HCT116 (cell line): ENCODE measurements around the gene FOXF2.

Source experiments
- CTCF ChIP-seq, 3 experiments: fragments of 200-600 bp in 1 of 3; sonication (generic) in 1 of 3; IDR thresholded peaks in 2 of 3; conservative IDR thresholded peaks in 1 of 3; 2 replicates each; pipeline ENCODE4 v1.5.1; 2012 to 2017; ENCODE audit warnings: low read depth in 2 of 3, low read length in 2 of 3, antibody characterized with exemption in 1 of 3, borderline replicate concordance in 1 of 3, control low read depth in 1 of 3, mild to moderate bottlenecking in 1 of 3, mixed read lengths in 1 of 3, mixed run types in 1 of 3, moderate library complexity in 1 of 3; ENCODE audit not compliant: insufficient read depth in 1 of 3
- EZH2phosphoT487 ChIP-seq: fragments of 200-600 bp; IDR thresholded peaks from 2 replicates; pipeline ENCODE4 v1.6.1; 2018; ENCODE audit warnings: antibody characterized with exemption, borderline replicate concordance
- MAX ChIP-seq: IDR thresholded peaks from 2 replicates; pipeline ENCODE4 v1.6.1; 2012
- POLR2A ChIP-seq: IDR thresholded peaks from 2 replicates; pipeline ENCODE4 v1.7.0; 2011; ENCODE audit warnings: borderline replicate concordance; ENCODE audit not compliant: insufficient read depth, insufficient read length; ENCODE audit errors: extremely low read depth
- POLR2AphosphoS5 ChIP-seq: IDR thresholded peaks from 2 replicates; pipeline ENCODE4 v1.6.1; 2011; ENCODE audit warnings: mild to moderate bottlenecking, low read depth, low read length, moderate library complexity
- RAD21 ChIP-seq: IDR thresholded peaks from 2 replicates; pipeline ENCODE4 v1.6.1; 2012; ENCODE audit warnings: low read depth, mild to moderate bottlenecking
- REST ChIP-seq: IDR thresholded peaks from 2 replicates; pipeline ENCODE4 v1.6.1; 2012; ENCODE audit warnings: low read depth
- ZNF274 ChIP-seq: fragments of 200-500 bp; sonication (Bioruptor generic); IDR thresholded peaks from 2 replicates; pipeline ENCODE4 v1.6.1; 2014; ENCODE audit warnings: mild to moderate bottlenecking, low read depth, low read length, inconsistent platforms

GRCh38 chr6:1442929-1443328 is 53.6 kb downstream of the FOXF2 start:
- no peak for TF ChIP-seq CTCF (IDR thresholded peaks at IDR 0.05 in 2 of 3, conservative IDR thresholded peaks at IDR 0.05 in 1 of 3; ENCODE audit: borderline replicate concordance in 1 of 3, insufficient read depth in 1 of 3, low read depth in 2 of 3, low read length in 2 of 3)
- TF ChIP-seq MAX = no peak
- no peak for TF ChIP-seq POLR2A
- TF ChIP-seq EZH2phosphoT487 = no peak
- no peak for TF ChIP-seq ZNF274
- no peak for TF ChIP-seq POLR2AphosphoS5
- TF ChIP-seq REST = no peak
- no peak for TF ChIP-seq RAD21
